PC-3 (cell line): ENCODE results near the gene ABRACL. TPM values are rescaled to one million over a fixed set of nuclear protein-coding genes. Genes with fewer than 3 reads are reported as not detected.

ENCODE experiments used
- ATAC-seq: fragments of 200-7000 bp; cut with Tn5 transposase; 2 replicates; pipeline ENCODE4 v1.9.1; 2020; ENCODE audit warnings: mild to moderate bottlenecking, moderate library complexity
- BruUV-seq: library from RNA; stranded (reverse); fragments of 400-500 nt; replicated peaks from 2 replicates; lab custom pipeline; 2021; lab: Mats Ljungman, UMichigan
- CTCF ChIA-PET: fragments of 300-600 bp; sonication (Branson Sonifier 250); formaldehyde crosslinking; loops from one replicate; lab custom pipeline; 2022; ENCODE audit warnings: antibody characterized with exemption; lab: Charles Lee
- POLR2A ChIA-PET: fragments of 300-600 bp; sonication (Branson Sonifier 250); formaldehyde crosslinking; loops from one replicate; lab custom pipeline; 2022; ENCODE audit warnings: antibody characterized with exemption; ENCODE audit not compliant: unreplicated experiment; lab: Charles Lee
- DNase-seq: peaks from one replicate; pipeline ENCODE4 v3.0.0-alpha.2; 2015
- H2AFZ ChIP-seq: fragments of 300-600 bp; sonication (generic); 2 replicates; pipeline ENCODE4 v1.6.0; 2016; ENCODE audit warnings: antibody characterized with exemption, low read length
- H3F3A ChIP-seq: fragments of 300-600 bp; sonication (generic); one replicate; pipeline ENCODE4 v1.6.0; 2017; ENCODE audit warnings: antibody characterized with exemption, low read length, control low read depth, mild to moderate bottlenecking; ENCODE audit not compliant: unreplicated experiment
- H3K27ac ChIP-seq: fragments of 300-600 bp; sonication (generic); 2 replicates; pipeline ENCODE4 v1.5.1; 2016; ENCODE audit warnings: mild to moderate bottlenecking, low read length
- H3K27me3 ChIP-seq: fragments of 300-600 bp; sonication (generic); 2 replicates; pipeline ENCODE4 v1.6.1; 2016; ENCODE audit warnings: low read length, mixed read lengths
- H3K36me3 ChIP-seq: fragments of 300-600 bp; sonication (generic); 2 replicates; pipeline ENCODE4 v1.6.1; 2016; ENCODE audit warnings: low read depth, mixed run types, low read length, mixed read lengths
- H3K4me1 ChIP-seq: fragments of 300-600 bp; sonication (generic); 2 replicates; pipeline ENCODE4 v1.5.1; 2016; ENCODE audit warnings: low read length; ENCODE audit not compliant: insufficient read depth
- H3K4me2 ChIP-seq: fragments of 300-600 bp; sonication (generic); 2 replicates; pipeline ENCODE4 v1.6.0; 2016; ENCODE audit warnings: low read length
- H3K4me3 ChIP-seq: fragments of 300-600 bp; sonication (generic); 2 replicates; pipeline ENCODE4 v1.5.1; 2016; ENCODE audit warnings: mild to moderate bottlenecking, low read length, mixed read lengths
- H3K79me2 ChIP-seq: fragments of 300-600 bp; sonication (generic); 2 replicates; pipeline ENCODE4 v1.6.1; 2017; ENCODE audit warnings: low read length, mixed read lengths
- H3K9ac ChIP-seq: fragments of 300-600 bp; sonication (generic); 2 replicates; pipeline ENCODE4 v1.6.0; 2016; ENCODE audit warnings: mild to moderate bottlenecking, low read length
- H3K9me2 ChIP-seq: fragments of 300-600 bp; sonication (generic); replicated peaks from 2 replicates; pipeline ENCODE4 v1.6.1; 2016; ENCODE audit warnings: mixed run types, low read length, mixed read lengths
- H3K9me3 ChIP-seq: fragments of 300-600 bp; sonication (generic); 2 replicates; pipeline ENCODE4 v1.6.1; 2016; ENCODE audit warnings: low read length, mixed read lengths
- H4K20me1 ChIP-seq: fragments of 300-600 bp; sonication (generic); 2 replicates; pipeline ENCODE4 v1.6.1; 2016; ENCODE audit warnings: low read length, mixed read lengths
- CTCF ChIP-seq: fragments of 300-600 bp; sonication (generic); conservative IDR thresholded peaks from 2 replicates; pipeline ENCODE4 v1.5.1; 2017; ENCODE audit warnings: antibody characterized with exemption, low read depth, mild to moderate bottlenecking, low read length
- EZH2 ChIP-seq: fragments of 300-600 bp; sonication (generic); IDR thresholded peaks from one replicate; pipeline ENCODE4 v1.6.1; 2017; ENCODE audit warnings: antibody characterized with exemption, mild to moderate bottlenecking, low read length; ENCODE audit not compliant: unreplicated experiment
- EZH2phosphoT487 ChIP-seq: fragments of 300-600 bp; sonication (generic); IDR thresholded peaks from 2 replicates; pipeline ENCODE4 v1.6.1; 2018; ENCODE audit warnings: mild to moderate bottlenecking, antibody characterized with exemption, low read length, borderline replicate concordance
- intact Hi-C: fragments of 100-400 bp; cut with micrococcal nuclease; formaldehyde crosslinking; loops from 2 replicates; pipeline ENCODE4 v1.9.0; 2023
- total RNA-seq: library from RNA; depleted of rRNA; stranded (reverse); fragments of >200 nt; gene quantifications from 2 replicates; pipeline ENCODE4 v1.2.3, GENCODE V29; 2014

ABRACL gene
- total RNA-seq, 1 experiment from 2014 or later = 35.8 TPM

GRCh38 chr6:139064981-139065665, 36.6 kb downstream of the ABRACL start:
- no TSS peak for BruUV-seq
- no peaks in the 10 kb centered on the region for H3F3A ChIP-seq
- H3K36me3 ChIP-seq = no peaks in the 10 kb centered on the region
- intact Hi-C loops = no loop called here
- CTCF ChIA-PET = no interaction called here
- no peaks in the 10 kb centered on the region for H3K9me3 ChIP-seq
- H3K79me2 ChIP-seq = no peaks in the 10 kb centered on the region
- no peak overlapping the region for H3K4me2 ChIP-seq
- no peak overlapping the region for H3K4me3 ChIP-seq
- ATAC-seq (no peak), DNase-seq (no peak)
- POLR2A ChIA-PET = no interaction called here
- H3K4me1 ChIP-seq = no peaks in the 10 kb centered on the region
- TF ChIP-seq EZH2 (no peak), EZH2phosphoT487 (no peak), CTCF (no peak)
- no peak overlapping the region for H3K27ac ChIP-seq
- no peaks in the 10 kb centered on the region for H3K27me3 ChIP-seq
- H2AFZ ChIP-seq = no peak overlapping the region
- H3K9me2 ChIP-seq = no peaks in the 10 kb centered on the region
- no peak overlapping the region for H3K9ac ChIP-seq
- no peaks in the 10 kb centered on the region for H4K20me1 ChIP-seq

DNA sequence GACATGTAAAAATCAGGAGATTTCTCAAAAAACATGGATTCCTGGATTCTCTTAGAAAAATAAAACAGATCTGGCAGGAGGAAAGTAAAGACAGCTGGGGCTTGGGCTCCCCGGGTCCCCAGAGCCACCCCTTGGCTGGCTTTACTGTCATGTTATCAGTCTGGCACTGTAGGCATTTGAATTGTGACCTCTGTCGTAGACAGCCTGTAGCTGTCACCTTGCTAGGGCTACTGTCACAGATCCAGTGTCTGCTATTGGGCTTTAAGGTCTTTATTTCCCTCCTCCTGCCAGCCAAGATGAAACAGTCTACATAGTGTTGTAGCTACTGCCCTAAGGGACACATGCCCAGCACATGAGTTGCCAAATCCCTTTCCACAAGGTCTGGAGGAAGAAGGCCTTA, 37.5 kb downstream of the ABRACL start:
- Histone ChIP-seq H3K4me3 (no peak overlapping the region), H3K79me2 (no peaks in the 10 kb centered on the region), H3K9ac (no peak overlapping the region), H3K36me3 (no peaks in the 10 kb centered on the region), H2AFZ (no peak overlapping the region), H3K9me2 (no peaks in the 10 kb centered on the region), H3K4me2 (no peak overlapping the region), H3K27ac (no peak overlapping the region), H4K20me1 (no peaks in the 10 kb centered on the region), H3F3A (no peaks in the 10 kb centered on the region), H3K4me1 (no peaks in the 10 kb centered on the region), H3K27me3 (no peaks in the 10 kb centered on the region), H3K9me3 (no peaks in the 10 kb centered on the region)
- ATAC-seq (no peak), DNase-seq (no peak)
- ChIA-PET POLR2A (no interaction called here), CTCF (no interaction called here)
- no TSS peak for BruUV-seq
- intact Hi-C loops = no loop called here
- TF ChIP-seq EZH2phosphoT487 = no peak
- TF ChIP-seq CTCF = no peak
- TF ChIP-seq EZH2 = no peak

GRCh38 chr6:139068846-139069245, 40.3 kb downstream of the ABRACL start:
- CTCF ChIA-PET = no interaction called here
- TF ChIP-seq EZH2phosphoT487 = no peak
- TF ChIP-seq CTCF = no peak

More at GRCh38 chr6:139068846-139069245, 40.3 kb downstream of the ABRACL start:
- Histone ChIP-seq H3K27me3 (no peaks in the 10 kb centered on the region), H3K4me1 (no peaks in the 10 kb centered on the region), H3F3A (no peaks in the 10 kb centered on the region), H3K9ac (no peak overlapping the region), H4K20me1 (no peaks in the 10 kb centered on the region), H3K79me2 (no peaks in the 10 kb centered on the region), H3K4me3 (no peak overlapping the region), H3K9me3 (no peaks in the 10 kb centered on the region), H3K36me3 (no peaks in the 10 kb centered on the region), H3K9me2 (no peaks in the 10 kb centered on the region), H3K4me2 (no peak overlapping the region), H2AFZ (no peak overlapping the region), H3K27ac (no peak overlapping the region)
- POLR2A ChIA-PET = no interaction called here
- intact Hi-C loops = no loop called here
- no TSS peak for BruUV-seq
- no peak for DNase-seq
- ATAC-seq = no peak
